ENCODE results near the gene MARK1. TPM values are rescaled to one million over a fixed set of nuclear protein-coding genes. Genes with fewer than 3 reads are reported as not detected.

The MARK1 gene
- total RNA-seq, 4 donors from 2014 or later = 1.3 to 2.7 (median 1.9) TPM

GRCh38 chr1:220529521-220530020 is 1.6 kb downstream of the MARK1 start:
- H3K27ac ChIP-seq = peak overlapping the region in 3 of 4 donors; percentile 67 to 81 (median 76)
- H3K4me3 ChIP-seq = peak overlapping the region; percentile 67 to 82 (median 74)
- no peaks in the 10 kb centered on the region for H3K4me1 ChIP-seq
- no peaks in the 10 kb centered on the region for H3K36me3 ChIP-seq
- in situ Hi-C loops (cut with MboI; ENCODE audit: low sequenced_read_pairs in 4 of 4) (no loop called here), intact Hi-C loops (cut with DNase I; ENCODE audit: low total_unique reads) (no loop called here)
- no peak for ATAC-seq
- no peak for DNase-seq
- peaks cover 0 to 5% (median 0%) of the 10 kb centered on the region in 3 donors for H3K27me3 ChIP-seq
- TF ChIP-seq POLR2A (IDR thresholded peaks at IDR 0.05) (no peak), CTCF (IDR thresholded peaks at IDR 0.05 in 4 of 5, conservative IDR thresholded peaks at IDR 0.05 in 1 of 5) (no peak)
- H3K9me3 ChIP-seq = no peaks in the 10 kb centered on the region

GRCh38 chr1:220533504-220534109 is 5.7 kb downstream of the MARK1 start:
- intact Hi-C loops (cut with DNase I; ENCODE audit: low total_unique reads) = no loop called here
- ATAC-seq = no peak
- no peaks in the 10 kb centered on the region for H3K4me1 ChIP-seq
- no peak for TF ChIP-seq CTCF (IDR thresholded peaks at IDR 0.05 in 4 of 5, conservative IDR thresholded peaks at IDR 0.05 in 1 of 5)
- no peak for TF ChIP-seq POLR2A (IDR thresholded peaks at IDR 0.05)
- no peak for DNase-seq
- no peak overlapping the region for H3K27ac ChIP-seq
- peaks cover 0 to 2% (median 0%) of the 10 kb centered on the region in 3 donors for H3K27me3 ChIP-seq
- in situ Hi-C loops (cut with MboI; ENCODE audit: low sequenced_read_pairs in 4 of 4) = no loop called here
- H3K4me3 ChIP-seq = no peak overlapping the region
- no peaks in the 10 kb centered on the region for H3K9me3 ChIP-seq
- H3K36me3 ChIP-seq = no peaks in the 10 kb centered on the region

- intact Hi-C loops (cut with DNase I; ENCODE audit: low total_unique reads) = no loop called here
- Histone ChIP-seq H3K27me3 (no peaks in the 10 kb centered on the region), H3K4me3 (no peak overlapping the region), H3K27ac (no peak overlapping the region), H3K9me3 (no peaks in the 10 kb centered on the region), H3K4me1 (no peaks in the 10 kb centered on the region), H3K36me3 (no peaks in the 10 kb centered on the region)
- ATAC-seq = no peak
- TF ChIP-seq POLR2A (IDR thresholded peaks at IDR 0.05) (no peak), CTCF (IDR thresholded peaks at IDR 0.05 in 4 of 5, conservative IDR thresholded peaks at IDR 0.05 in 1 of 5) (no peak)
- in situ Hi-C loops (cut with MboI; ENCODE audit: low sequenced_read_pairs in 4 of 4) = no loop called here
- no peak for DNase-seq
Observed at GRCh38 chr1:220544901-220545303, 17.0 kb downstream of the MARK1 start.

- in situ Hi-C loops (cut with MboI; ENCODE audit: low sequenced_read_pairs in 4 of 4) = no loop called here
- Histone ChIP-seq H3K36me3 (no peaks in the 10 kb centered on the region), H3K27ac (no peak overlapping the region), H3K9me3 (no peaks in the 10 kb centered on the region), H3K27me3 (no peaks in the 10 kb centered on the region), H3K4me3 (no peak overlapping the region), H3K4me1 (no peaks in the 10 kb centered on the region)
- DNase-seq (no peak), ATAC-seq (no peak)
- TF ChIP-seq CTCF (IDR thresholded peaks at IDR 0.05 in 4 of 5, conservative IDR thresholded peaks at IDR 0.05 in 1 of 5) (no peak), POLR2A (IDR thresholded peaks at IDR 0.05) (no peak)
- intact Hi-C loops (cut with DNase I; ENCODE audit: low total_unique reads) = no loop called here
Observed at GRCh38 chr1:220550811-220551399, 23.0 kb downstream of the MARK1 start.
